DMS53 treated with DMSO at 0.1 percent for 48 hours (cell line): Measurements from ENCODE around the gene MYO18B.

Experiments used
- DNase-seq: peaks from one replicate; lab custom pipeline; 2025; ENCODE audit not compliant: unreplicated experiment; lab: John Stamatoyannopoulos, UW

The MYO18B gene

DNA sequence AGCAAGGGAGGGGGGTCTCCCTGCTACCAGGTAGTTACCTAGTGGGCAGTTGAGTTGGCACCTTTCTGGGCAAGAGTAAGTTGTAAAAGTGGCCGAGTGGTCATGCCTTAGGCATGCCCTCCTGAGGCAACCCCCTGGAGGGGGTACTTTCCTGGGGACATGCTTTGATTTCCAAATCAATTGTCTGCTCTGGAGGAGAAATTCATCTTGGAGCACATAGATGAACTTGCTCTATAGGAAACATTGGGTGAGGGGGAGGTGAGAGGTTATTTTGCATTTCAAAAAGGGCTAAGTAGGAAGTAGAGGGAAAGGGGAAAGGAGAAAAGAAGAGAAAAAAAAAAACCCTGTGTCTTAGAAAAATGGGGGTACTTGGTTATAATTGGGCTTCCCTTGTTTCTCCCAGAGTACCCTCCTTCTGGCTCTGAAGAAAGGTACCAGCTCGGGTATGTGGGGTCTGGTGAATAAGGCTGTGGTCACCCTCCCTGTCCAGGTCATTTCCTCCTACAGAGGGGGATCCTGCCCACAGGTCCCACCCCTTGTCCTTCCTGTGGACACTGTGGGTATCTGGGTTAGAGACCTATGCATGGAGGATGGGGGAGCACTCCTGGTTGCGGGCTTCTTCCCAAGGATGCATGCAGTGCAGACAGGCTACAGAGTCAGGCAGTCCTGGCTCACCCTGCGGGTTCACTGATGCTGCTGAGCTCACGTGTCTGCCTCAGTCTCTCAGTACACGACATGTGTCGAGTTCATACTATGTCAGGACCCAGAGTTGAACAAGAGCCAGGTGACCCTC is 193.5 kb downstream of the MYO18B start:
- DNase-seq, result no peak

DNA sequence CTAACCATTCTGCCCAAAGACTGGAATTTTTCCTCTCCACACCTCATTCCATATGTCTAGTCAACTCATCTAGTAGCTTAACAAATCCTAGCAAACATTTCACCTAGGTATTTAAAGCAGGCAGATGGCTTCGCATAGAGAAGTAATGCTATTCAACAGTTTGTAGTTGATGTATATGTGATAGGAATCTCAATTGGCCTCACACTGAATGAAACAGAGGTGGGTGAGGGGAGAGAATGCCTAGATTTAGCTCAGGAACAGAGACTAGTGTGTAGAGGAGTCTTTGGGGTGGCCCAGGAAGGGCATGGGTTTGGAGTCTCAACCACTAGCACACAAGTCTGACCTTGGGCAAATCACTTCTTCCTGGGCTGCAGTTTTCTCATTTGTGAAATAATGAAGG is 196.2 kb downstream of the MYO18B start:
- no peak for DNase-seq

DNA sequence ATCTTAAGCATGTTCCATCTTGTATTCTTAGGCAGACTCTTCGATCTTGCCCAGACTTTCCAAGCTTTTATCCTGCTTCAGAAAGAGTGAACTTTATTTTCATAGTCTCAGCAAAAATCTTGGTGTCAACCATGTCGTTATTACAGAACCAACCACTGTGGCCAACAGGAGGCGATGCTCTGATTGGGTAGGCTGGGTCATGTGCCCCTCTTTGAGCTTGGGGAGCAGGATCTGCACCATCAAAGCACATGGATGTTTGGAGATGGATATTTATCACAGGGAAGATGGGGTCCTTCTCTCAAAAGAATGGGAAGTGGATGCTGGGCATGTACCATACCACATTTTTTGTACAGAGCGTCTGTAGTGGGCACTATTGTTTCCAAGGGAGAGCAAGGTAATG is 197.4 kb downstream of the MYO18B start:
- no peak for DNase-seq

DNA sequence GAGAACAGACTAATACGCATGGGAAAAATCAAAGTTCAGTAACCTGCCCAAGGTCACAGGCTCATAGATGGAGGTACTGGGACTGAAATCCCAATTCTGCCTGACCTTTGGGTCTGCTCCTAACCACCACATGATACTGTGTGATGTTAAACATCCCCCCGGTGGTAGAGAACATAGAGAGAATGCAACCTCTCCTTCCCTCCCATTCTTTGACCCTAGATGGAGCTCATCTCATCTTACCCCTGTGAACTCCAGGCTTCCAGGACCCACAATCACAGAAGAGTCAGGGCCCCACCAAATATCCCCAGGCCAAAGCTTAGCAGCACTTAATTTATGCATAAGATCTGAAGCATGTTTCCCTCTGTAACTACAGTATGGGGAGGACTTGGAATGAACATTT is 198.5 kb downstream of the MYO18B start:
- no peak for DNase-seq

DNA sequence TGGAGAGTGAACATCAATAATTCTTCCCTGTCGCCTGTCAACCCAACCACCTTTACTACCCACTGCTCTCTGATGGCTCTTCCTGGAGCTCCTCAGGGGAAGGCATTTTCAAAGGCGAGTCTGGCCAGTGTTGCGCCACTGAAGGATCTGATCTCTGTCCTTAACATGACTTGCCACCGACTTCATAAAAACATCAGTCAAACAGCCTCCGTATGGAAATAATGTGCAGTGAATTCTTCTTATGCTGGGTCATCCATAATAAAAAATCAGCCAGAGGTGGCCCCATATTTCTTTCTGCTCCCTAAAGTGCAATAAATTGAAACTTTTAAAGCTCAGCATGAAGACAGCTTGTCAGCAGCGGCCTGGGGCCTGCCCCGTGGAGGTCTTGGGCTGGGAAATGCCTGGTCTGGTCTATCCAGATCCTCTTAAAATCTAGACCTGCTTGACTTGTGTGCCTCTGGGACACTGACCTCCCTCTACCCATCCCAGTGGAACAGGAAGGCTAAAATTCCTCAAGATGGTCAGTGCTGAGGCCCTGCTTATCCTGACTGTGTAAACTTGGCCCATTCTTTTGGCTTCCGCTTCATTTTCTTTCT is 199.5 kb downstream of the MYO18B start:
- DNase-seq, result no peak

DNA sequence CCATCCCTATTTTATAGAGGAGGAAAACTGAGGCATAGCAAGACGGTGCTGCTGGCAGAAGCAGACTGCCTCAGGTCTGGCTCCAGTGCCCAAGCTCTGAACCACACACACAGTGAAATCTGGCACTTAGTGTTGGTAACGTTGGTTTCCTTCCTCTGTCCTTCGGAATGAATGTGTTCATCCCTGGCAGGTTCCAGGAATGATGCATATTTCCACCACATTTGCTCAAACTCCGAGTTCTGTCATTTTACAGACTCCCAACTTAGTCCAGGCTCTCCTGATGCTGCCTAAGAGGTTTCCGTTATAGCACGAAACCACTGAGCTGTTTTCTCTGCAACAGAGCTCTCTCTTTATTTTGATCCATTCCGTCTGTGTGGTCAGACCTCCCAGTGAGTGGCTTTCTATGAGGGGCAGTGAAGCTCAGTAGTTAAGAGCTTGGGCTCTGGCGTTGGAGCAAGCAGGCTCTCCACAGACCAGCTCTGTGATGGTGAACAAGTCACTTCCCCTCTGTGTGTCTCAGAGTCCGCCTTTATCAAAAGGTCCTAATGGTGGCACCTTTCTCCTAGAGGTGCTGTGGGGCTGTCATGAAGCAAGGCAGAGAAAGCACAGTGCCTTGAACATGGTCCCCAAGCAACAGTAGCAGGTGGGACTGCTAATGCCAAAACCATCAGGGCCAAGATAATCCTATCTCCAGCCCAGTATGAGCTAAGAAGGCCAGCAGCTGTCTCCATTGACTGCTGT is 200.3 kb downstream of the MYO18B start:
- DNase-seq, result no peak

DNA sequence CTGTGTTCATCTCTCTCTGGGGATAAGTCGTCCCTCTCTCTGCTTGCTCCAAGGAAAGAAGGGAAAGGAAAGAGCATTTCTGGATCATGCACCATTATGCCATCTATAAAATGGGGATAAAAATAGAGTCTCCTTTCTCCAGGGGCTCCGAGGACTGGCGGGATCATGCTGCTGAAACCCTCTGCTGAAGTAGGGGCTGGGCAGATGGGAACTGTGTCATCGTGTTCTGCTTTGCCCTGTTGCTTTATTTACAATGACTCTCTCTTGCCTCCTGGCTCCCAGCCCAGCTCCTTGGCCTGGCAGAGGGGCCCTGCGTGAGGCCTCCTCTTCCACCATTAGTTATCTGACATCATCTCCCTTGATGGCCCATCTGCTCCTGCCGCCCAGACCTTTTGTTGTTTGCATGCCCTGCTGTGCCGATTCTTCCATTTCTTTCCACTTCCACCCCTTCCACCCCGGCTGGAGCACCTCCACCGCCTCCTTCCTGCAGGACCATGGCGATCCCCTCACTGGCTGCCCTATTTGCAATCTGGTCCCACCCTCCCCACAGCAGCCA is 200.9 kb downstream of the MYO18B start:
- no peak for DNase-seq

DNA sequence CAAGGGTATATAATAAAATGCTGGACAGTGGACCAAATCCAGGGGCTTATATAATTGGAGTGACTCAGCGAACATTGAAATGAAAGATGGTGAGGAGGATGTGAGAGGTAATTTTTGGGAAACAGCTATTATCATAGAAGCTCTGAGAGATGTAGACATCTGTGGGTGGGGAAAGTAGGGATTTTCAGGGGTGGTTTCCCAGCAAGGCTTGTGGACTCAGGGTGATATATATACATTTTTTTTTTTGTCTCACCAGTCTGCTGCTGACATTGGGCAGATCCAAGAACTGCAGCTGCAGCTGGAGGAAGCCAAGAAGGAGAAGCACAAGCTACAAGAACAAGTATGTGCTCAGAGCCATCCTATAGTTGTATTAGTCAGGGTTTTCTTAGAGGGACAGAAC is 208.1 kb downstream of the MYO18B start:
- DNase-seq, result no peak

DNA sequence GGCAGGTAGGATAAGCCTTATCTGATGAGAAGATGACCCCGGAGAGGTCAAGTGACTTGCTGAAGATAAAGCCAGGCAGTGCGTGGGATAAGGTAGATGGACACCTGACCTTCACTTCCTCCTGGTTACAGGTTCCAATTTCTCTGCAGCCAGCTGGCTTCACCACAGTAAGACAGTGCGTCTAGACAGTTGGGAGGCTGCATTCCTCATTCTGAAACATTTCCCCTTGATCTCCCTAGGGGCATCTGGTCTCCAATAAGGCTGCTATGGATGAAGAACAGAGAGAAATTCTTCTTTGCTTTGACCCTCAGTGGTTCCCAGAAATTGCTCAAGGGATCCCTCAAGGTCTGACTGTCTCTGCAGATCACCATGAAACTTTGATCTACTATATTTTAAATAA is 211.3 kb downstream of the MYO18B start:
- no peak for DNase-seq

DNA sequence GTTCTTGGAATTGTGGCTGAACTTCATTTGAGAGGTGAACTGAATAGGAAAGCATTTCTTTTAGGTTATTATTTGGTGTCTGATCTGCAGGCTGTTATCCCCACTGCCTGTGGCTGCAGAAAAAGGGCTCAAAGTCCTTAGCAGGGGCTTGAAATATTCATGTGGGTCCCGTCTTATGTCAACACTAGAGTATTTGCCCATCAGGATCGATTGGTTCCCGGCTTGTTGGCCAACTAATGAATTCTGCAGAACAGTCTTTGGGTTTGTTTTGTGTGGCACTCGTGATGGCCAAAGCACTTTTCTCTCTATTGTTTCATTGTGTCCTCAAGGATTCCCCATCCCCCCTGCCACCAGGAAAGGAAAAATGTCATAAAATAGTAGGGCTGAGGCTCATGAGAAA is 211.9 kb downstream of the MYO18B start:
- DNase-seq, result no peak

DNA sequence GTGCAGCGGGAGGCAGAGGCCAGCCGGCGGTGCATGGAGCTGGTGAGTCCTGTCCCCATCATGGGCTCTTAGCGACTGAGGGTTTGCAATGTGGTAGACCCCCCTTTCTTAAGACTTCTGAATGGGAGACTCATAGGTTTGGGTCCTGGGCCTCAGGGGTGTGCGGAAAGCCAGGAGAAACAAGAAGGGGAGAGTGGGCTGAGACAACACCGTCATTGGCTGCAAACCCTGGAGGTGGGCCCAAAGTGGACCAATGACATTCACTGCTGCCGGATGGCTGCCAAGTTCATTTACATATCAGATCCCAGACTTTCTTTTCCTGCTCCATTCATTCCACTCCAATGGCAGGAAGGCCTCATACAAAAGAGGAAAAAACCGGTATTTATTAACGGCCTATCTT is 213.3 kb downstream of the MYO18B start:
- no peak for DNase-seq

DNA sequence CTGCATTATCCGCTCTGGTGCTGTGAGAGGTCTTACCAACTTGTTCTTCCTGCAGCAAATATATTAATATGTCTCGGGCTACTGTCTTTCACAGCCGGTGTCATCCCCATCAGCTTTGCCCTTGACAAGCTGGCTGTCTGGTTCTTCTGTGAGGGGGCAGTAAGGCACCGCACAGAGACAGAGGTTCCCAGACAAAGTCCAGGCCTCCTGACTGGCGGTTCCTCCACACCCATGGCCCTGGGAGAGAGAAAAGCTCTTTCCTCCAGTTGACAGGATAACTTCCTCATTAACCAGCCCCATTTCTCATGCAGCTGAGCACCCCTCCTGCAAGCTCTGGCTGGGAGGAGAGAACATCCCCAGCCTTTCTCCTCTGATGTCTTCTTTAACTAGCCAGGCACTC is 214.8 kb downstream of the MYO18B start:
- no peak for DNase-seq

DNA sequence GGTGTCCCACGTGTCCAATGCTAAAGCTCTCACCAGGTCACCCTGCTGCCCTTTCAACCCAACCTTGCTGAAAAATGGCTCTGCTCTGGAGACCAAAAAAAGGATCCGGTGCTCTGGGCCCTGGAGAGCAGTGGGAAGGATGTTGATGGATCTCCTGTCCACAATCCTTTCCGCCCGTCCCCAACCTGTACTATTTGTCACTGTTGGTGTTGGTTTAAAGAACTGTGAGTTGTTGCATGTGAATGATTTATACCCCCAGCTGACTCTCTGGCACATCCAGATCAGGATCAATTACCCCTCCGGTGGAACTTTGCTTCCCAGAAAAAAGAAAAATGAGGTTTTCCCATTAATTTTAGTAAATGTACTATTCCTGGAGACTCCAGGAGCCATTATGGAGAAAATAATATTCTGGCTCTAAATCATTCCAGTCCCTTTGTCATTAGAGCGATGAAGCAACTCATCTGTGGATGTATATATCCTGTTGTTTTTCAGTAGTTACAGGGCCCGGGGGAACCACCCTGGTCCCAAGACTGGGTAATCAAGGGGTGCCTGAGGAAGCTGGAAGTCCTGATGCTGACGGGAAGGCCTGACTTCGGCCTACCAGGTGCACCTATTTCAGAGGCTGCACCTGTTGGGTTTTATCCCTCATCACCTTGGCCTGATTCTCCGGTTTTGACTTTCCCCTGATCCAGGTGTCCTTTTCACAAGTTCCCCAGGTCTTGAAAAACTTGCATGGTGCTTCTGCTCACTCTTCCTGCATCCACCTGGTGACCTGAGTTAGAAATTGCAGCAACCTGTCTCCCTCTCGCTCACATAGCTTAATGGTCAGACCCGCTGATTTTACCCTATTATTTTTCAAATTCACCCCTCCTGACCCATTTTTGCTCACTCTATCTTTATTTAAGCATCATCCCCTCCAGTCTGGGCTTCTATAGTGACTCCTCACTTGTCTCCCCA is 218.1 kb downstream of the MYO18B start:
- DNase-seq, result no peak

DNA sequence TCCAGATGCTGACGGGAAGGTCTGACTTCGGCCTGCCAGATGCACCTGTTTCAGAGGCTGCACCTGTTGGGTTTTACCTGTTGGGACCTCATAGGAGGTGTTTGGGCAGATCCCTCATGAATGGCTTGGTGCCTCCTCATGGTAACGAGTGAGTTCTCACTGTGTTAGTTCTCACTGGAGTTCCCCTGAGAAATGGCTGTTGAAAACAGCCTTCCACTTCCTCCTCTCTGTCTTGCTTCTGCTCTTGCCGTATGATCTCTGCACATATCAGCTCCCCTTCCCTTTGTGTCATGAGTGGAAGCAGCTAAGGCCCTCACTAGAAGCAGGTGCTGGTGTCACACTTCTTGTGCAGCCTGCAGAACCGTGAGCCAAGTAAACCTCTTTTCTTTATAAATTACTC is 219.7 kb downstream of the MYO18B start:
- DNase-seq, result no peak

DNA sequence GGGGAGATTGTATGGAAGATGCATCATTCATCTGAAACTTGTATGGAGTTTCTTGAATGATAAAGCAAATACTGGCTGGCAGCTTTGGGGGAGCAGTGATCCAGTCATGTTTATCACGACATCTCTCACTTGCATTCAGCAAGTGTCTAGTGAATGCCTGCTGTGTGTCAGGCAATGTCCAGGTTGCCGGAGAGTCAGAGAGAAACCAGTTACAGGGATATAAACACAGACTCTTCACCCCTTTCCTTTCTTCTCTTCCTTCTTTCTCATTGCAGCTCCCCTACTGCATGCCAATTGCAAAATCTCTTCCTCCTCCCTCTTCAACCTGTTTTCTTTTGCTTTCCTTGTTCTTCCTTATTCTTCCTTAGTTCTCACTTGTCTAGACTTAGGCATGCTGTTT is 220.7 kb downstream of the MYO18B start:
- no peak for DNase-seq

DNA sequence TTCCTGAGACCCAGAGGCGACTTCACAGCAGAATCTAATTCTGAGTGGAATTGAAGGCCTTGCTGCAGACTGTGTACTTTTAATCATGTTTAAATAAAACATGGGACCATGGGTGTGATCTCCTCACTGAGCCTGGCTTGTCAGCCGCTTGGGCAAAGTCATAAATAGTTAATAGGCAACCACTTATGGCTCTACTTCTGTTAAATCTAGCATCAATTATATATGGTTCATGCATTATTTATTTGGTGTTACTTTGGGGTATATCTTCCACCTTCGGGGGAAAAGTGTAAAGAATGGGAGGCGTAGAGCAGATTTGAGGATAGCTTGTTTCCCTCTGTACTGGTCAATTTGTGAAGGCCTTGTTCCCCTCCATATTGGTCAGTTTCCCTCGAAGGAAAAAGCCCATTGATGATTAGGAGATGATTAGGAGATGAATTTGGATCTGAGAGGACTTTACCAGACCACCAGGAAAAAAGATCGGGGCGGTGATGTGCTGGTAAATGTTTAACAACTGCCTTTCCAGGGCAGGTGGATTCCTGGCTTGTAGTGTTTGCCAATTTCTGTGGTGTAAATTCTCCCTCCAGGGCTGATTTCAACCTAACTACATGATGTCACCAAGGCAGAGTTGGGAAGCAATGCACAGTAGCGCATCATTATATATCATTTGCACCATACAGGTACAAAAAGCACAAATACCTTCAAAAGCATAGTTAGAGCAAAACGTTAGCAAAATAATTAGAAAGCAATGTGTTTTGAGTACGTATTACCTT is 223.2 kb downstream of the MYO18B start:
- no peak for DNase-seq

DNA sequence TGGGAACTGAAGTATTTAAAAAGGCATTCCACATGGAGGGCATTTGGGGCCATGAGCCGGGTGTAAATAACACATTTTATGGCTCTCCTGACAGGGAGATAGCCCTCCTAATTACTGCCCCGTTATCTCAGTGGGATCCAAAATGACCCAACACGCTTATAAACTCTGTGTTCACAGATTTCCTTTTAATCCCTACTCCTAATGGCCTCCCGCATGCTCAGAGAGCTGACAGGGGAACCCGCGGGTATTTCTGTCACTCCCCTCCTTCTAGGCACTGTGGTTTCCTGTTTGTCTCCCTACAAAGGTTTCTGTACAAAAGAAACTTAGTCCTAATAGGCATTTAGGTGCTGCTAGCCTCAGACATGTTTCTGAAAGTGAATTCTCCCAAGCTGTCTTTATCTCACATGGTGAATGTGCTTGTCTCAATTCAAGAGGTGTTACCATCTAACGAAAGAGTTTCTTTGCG is 224.5 kb downstream of the MYO18B start:
- DNase-seq, result no peak

DNA sequence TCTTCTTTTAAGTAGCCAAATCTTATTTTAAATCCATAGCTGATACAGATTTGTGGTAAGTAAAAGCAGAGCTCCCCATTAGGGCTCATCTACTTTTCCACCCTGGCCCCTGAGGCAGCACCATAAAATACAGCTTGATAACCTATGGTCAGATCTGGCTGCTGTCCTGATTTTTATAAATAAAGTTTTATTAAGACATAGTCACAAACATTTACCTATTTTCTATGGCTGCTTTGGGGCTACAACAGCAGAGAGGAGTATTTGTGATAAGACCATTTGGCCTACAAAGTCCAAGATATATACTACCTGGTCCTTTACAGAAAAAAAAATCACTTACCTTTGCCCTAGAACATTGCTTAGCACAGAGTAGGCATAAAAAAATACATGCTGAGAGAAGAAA is 227.3 kb downstream of the MYO18B start:
- DNase-seq, result no peak

DNA sequence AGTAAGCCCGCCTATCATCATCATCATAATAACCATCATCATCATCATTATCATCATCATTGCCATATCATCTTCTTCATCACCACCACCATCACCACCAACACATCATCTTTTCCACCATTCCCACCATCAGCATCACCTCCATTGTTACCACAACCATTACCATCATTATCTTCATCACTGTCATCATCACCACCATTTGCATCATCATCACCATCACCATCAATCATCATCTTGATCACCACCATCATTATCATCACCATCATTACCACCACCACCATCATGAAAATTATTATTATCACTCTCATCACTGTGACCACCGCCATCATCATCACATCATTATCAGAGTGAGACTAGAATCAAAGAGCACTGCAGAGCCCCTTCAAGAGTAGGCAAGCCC is 227.9 kb downstream of the MYO18B start:
- no peak for DNase-seq

DNA sequence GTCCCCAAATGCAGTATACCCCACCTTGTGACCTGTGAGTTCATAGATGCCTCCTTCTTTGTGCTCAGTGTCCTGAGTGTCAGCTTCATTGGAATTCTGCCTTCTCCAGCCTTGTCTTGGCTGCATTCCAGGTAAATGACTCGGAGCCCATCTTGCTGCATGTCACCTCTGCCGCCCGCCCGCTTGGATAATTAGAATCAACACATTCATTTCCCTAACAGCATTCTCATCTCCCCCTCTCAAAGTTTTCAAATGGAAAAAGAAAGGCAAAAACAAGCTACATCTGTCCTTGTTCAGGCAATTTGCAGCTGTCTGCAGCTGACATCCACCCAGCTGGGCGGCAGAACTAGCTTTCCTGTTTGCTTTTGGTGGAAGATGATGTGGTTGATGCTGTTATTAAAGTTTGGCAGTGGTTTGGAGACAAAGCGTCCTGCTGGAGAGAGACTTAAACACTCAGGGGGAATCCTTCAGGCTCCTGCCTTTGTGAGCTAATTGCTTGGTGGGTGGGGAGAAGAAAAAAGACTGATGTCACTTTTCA is 228.5 kb downstream of the MYO18B start:
- no peak for DNase-seq
